Lung microvascular endothelial cell (primary cell): ENCODE data around the gene PROM2. TPM values are rescaled to one million over a fixed set of nuclear protein-coding genes. Genes with fewer than 3 reads are reported as not detected.
A peak's percentile ranks its signal among the peaks of the same experiment; 100 is the strongest.

Source experiments
- DNase-seq, 2 donors: peaks; one replicate each; pipeline versions ENCODE4 v3.0.0 to v3.0.0-alpha.2; 2010; ENCODE audit warnings: low read depth in 2 of 2
- total RNA-seq: library from RNA; depleted of rRNA; stranded (reverse); fragments of >200 nt; gene quantifications from 2 replicates; pipeline ENCODE4 v1.2.1, GENCODE V29; 2014

PROM2 gene
- total RNA-seq, 1 donor from 2014 or later: 0.20 TPM

DNA sequence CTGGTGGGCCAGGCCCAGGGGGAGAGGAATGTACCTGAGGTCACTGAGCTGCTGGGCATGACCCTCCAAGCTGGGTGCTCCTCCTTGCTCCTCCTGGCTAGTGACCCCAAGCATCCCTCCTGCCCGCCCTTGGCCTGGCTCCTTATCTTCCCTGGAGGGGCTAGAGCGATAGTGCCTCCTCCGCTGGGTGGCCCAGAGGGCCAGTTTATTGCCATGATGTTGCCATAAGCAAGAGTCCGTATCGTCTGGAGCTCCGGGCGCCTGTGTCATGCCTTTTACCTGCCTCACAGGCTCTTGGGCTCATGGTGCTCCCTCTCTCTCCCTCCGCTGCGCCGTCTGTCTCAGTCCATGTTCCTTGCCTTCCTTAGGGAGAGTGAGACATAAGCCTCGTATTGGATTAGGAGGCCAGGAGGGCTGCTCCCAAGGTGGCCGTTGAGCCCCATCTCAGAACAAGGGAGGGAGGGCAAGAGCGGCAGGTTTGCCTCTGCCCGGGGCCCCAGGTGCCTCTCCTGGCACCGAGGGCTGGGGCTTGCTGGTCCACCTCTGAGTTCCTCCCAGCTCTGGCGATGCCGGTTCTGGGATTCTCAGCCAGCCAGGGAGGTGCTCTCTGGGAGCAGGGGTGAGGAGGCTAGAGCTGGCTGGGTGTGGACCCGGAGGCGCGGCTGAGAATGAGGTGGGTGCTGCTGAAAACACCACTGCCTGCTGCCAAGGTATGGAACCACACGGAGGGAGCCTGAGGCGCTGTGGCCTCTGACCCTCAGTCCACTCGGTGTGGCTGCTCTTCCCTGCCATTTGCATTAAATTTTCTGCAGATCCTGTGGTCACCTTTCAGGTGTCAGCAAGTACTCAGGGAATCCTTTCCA lies 45.5 kb downstream of the PROM2 start:
- no peak for DNase-seq

DNA sequence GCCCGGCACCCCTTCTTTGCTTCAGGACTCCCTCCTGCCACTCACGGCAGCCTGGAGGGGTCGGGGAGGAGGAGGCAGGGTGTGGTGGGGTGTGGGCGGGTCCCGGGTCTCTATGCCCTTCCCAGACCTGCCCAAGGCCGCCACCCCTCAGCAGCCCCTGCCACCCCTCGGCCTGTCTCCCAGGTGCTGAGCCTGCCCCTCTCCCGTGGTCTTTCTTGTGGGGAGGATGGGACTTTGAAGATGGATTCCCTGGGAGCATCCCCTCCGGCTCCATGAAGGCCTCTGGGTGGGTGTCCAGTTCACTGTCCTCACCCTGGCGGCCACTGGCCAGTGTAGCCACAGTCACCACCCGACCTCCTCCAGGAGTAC lies 46.1 kb downstream of the PROM2 start:
- DNase-seq: no peak

DNA sequence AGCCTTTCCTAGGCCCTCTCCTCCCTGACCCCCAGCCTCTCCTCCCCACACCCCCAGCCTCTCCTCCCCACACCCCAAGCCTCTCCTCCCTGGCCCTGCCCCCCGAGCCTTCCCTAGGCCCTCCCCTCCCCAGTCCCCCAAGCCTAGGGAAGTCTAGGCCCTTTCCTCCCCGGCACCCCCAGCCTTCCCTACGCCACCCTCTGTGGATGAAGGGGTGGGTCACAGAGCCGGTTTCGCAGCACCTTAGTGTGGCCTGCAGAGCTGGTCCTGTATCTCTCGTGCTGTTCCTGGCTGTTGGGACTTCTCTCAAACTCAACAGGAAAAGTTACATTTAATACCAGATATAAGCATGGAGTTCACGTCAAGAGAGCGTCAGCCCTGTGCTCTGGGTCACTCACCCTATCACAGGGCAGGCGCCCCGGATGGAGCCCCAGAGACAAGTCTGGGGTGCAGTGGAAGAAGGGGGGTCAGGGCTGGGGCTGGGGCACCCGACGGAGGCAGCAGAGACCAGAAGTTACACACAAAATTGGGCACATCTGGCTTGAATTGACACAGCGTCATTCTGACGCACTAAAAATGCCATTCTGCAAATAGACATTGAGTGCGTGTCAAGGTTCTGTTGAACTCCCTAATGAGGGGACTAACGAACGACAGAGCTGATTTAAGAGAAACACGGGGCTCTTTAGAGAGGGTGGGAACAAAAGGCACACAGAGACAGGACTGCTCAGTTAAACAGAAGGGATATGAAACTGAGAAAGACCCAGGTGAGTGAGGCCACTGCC lies 46.9 kb downstream of the PROM2 start:
- DNase-seq: no peak

DNA sequence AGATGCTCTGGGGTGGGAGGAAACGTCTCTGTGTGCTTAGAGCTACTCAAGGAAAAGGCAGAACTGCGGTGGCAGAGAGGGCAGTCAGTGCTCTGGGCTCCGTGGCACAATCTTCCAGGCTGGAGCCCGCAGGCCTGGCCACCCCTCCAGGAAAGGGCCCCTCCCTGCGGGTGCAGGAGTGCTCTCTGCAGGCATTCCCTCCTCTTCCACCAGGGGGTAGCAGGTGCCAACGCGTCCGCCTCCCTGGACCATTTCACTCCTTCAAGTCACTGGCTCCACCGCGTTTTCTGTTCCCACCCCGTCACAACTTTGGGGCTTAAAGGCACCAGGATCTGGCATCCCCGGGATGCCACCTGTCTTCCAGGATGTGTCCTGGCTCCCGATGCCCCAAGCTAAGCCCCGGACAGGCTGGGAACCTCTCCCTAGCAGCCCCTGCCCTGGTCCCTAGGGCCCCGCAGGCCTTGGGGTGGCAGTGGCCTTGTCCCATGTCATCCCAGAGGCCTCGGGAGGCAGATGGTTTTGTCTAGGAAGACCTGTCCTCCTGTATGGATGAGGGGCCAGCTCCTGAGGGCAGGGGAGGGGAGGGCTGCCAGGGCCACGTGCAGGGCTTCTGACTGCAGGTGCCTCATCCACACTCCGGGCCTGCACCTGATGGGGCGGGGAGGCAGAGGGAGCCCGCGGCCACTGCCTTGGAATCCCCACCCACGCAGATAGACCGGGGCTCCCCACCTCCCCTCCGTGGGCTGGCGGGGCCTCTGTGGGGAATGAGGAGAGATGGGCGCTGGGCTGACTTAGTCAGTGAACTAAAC lies 49.3 kb downstream of the PROM2 start:
- peak in 1 of 2 donors; percentile 36 for DNase-seq

DNA sequence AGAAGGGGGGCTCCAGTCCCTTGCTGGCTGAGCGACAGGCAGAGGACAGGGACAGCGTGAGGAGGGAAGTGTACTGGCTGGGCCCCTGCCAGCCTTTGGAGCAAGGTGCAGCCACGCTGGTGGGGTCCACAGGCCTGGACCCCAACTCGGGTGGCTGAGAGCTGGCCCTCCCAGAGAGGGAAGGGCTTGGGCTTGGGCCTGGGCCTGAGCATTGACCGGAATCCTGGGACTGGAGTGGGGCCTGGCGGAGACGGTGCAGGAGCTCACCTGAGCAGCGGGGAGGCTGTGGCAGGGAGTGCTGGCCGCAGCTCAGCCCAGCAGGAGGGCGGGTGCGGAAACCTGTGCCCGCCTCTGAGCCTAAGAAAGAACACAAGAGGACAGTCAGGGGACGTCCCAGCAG lies 50.8 kb downstream of the PROM2 start:
- DNase-seq: no peak

DNA sequence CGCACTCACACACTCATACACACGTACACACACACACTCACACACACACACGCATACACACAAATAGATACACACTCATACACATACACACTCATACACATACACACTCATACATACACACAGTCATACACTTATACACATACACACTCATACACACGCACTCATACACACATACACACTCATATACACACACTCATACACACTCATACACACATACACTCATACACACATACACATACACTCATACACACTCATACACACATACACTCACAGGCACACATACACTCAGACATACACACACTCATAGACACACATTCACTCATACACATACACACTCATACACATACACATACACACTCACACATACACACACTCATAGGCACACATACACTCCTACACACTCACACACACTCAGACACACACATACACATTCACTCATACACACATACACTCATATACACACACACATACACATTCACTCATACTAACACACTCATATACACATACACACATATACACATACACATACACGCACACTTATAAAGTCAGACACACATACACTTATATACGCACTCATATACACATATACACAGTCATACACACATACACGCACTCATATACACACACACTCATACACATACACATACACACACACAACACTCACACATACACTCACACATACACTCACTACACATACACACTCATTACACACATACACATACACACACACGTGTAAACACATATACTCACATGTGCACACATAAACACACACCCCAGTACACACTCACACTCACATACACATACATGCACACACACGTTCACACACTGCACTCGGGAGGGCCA lies 51.6 kb downstream of the PROM2 start:
- no peak for DNase-seq

DNA sequence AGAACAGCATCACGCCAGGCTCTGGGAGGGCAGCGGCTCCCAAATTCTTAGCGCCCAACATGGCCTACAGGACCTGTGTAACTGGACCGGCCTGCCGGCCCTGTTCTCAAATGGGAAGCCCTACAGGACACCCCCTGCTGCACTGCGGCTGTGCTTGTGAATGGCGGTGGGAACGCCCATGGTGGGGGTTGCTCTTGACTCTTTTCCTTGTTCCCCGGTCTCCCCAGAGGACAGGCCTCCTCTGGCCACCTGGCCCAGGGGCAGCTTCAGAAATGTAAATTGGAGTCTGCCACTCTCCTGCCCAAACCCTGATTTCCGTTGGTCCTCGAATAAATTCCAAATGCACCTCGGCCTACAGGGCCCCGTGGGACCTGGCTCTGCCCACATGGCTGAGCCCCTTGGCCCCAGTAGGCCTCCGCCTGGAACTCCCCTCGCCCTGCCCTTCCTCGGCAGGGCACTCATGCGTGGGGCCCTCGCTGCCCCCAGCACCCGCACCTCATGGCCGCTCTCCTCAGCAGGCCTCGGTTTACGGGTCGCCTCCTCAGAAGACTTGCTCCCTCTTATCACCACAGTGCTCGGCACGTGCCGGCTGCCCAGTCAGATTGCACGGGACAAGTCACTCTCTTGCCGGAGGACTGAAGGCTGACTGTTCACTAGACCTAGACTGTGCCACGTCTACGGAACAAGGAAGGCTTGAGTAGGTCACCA lies 52.3 kb downstream of the PROM2 start:
- DNase-seq: no peak

DNA sequence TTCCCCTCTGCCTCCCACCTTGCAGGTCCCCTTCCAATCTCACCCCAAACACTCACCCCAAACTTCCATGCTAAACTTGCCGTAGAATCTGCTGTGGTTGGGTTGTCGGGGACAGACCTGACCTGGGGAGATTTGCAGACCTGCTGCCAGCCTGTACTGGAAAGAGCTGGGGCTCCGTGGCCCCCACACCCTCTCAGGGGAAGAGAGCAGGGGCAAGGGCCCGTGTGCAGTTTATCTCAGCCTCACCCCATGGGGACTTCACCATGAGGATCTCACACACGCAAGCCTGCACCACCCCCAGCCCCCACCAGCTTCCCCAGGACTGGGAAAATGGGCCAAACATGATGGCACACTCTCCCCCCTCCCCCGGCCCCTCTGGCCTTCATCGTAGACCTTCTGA lies 53.6 kb downstream of the PROM2 start:
- DNase-seq: no peak

DNA sequence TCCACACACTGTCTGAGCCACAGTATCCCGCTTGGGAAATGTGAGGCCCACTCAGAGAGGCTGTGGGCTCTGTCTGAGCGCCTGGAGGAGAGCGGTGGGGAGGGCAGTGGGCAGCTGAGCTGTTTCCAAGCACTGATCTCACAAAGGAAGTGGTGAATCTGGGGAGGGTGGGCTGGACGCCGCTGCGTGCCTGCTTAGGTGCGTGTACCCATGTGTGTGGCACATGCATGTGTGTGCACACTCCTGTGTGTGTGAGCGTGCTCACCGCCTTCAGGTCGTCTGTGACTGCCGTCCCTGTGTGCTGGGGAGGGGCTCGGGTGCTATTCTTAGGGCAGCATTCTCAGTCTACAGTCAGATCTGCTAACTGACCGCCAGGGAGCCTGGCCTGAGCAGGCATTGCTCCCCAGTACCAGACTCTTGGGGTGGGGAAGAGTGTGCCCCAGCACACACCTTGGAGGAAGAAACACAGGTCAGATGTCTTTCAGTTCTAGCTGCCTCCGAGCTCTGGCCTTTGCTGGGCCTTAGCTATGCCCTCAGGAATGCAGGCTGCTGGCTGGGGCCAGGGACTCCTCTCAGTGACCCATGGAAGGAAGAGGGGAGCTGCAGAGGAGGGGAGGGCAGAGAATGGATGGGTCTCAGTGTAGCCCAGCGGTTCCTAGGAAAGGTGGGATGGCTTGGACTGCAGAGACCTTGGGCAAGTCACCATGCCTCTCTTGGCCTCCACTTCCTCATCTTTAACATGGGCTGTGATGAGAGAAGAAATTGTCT lies 54.3 kb downstream of the PROM2 start:
- DNase-seq: no peak

DNA sequence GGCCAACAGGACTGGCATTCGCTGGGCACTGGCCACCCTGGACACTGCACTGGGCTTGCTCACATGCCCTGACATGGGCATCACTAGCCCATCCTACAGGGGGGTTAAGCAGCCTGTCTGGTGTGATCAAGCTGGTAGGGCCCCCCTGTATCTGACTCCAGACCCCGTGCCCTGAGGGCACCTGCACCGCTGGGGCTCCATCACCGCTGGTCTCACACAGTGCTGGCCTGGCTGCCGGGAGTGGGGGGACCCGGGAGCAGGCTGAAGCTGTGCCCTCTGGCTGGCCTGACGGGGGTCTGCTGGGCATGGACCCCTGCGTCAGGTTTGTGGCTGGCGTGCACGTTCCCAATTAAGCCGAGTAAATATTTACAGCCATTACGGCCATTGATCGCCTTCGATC lies 55.2 kb downstream of the PROM2 start:
- DNase-seq: no peak

DNA sequence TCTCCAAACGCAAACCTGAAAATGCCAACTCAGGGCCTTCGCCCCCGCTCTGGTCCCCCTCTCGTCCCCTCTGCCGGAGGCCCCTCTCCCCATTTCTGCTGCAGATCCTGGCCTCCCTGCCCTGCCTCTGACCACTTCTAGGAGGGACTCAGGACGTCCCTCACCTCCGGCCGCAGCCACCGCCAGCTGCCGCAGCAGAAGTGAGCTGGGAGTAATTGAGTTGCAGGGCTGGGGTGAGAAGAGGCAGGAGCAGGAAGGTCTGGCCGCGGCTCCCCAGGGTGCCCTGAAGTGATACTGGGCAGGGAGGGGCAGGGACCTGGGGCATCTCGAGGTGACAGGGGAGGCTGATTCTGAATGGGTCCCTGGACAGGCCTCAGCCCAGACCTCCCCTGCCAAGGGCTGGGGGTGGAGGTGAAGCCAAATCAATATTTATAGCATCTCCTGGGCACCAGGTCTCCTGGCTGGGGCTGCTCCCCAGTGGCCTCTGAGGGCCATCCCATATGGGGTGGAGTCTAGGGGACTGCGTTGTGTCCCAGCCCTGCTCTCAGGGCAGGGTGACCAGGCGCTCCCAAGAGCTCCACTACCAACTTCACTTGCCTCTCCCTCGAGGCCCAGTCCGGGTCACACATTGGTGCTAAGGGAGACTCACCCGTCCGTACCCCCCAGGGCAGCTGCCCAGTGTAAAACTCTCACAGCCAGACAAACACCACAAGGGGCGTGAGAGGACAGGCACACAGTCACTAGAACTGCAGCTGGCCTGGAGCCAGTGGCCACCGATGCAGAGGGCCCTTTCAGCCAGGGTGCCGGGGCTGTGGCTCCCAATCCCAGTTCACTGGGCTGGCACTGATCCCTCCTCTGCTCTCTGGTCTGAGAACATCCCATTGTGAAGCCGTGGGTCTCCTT lies 55.9 kb downstream of the PROM2 start:
- DNase-seq: no peak

DNA sequence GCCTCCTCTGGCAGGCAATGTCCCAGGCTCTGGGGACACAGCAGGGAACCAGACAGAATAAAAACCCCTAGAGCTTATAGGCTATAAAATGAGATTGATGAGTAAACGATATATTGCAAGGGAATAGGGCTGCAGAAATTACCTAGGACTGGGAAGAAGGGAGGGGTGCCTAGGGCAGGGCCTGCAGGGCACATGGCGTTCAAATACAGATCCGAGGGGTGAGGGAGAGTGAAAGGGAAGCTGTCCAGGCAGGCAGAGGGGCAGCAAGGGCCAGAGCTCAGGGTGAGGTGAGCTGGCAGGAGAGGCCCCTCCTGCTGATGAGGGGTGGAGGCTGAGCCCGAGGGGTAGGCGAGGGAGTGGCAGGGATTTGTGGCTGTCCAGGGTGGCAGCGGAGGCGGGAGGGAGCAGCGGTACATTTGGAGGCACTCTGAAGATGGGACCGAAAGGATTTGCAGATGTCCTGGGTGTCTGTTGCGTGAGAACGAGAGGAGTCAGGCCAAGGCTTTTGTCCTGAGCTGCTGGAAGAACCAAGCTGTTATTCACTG lies 56.6 kb downstream of the PROM2 start:
- DNase-seq: no peak

DNA sequence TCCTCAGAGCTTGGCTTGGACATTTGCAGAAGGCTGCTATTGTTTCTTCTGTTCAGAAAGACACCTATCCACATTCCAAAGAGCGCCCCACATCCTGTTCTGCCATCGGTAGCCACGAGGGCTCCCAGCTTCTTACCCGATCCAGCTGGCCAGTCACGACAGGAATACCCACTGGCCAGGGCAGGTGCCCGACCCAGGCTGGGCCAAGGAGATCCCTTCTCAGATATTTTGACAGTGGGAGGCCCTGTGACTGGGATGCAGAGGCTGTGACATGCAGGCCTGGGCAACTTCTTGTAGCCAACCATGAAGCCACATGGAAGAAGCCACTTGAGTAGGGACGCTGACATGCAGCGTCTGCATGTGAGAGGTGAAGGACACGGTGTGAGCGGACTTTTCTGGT lies 57.4 kb downstream of the PROM2 start:
- no peak for DNase-seq

DNA sequence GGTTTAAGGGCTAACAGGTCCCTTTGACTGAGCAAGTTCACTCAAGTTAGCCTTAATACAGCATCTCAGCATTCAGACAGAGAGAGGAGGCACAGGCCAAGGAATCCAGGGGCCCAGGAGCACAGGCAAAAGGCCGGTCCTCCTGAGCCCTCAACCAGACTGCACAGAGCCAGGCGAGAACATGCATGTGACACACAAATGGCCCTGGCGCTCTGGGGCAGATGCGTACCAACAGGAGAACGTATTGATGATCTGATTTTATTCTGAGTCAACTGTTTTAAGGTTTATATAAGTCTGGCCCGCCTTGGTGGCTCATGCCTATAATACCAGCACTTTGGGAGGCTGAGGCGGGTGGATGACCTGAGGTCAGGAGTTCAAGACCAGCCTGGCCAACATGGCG lies 57.8 kb downstream of the PROM2 start:
- DNase-seq: no peak

DNA sequence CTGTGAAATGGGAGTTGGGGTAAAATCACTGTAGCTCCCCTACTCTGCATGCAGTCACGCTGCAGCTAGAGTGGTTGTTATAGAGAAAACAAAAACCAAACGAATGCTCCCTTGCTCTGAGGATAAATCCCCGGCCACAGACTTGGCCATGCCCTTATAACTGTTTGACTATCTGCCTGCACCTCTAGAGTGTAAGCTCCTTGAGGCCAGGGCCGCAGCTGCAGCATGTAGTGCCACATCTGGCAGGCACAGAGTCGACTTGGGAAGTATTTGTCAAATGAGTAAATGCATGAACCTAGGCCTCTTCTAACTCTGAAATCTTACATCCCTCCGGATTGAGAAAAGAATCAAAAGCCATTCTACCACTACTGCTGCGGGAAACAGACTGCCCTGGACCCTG lies 58.8 kb downstream of the PROM2 start:
- DNase-seq: no peak

DNA sequence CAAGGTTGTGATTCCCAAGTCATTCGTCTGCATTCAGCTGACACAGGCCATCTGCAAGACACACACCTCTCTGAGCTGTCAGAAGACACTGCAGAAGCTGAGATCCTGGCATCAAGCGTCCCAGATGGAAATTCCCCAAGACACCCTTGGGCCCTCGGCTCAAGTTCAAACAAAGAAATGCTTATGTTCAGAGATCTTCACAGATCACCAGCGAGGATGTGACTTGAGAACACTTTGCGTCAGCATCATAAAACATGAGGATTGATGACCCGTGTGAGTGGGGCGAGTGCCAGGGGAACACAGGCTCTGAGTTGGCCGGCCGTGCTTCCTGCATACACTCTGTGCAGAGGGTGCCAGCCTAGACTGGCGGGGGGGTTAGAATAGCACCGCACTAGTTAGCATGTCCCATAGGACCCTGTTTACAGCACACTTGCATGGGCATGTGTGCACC lies 59.7 kb downstream of the PROM2 start:
- DNase-seq: peak in 1 of 2 donors; percentile 28

DNA sequence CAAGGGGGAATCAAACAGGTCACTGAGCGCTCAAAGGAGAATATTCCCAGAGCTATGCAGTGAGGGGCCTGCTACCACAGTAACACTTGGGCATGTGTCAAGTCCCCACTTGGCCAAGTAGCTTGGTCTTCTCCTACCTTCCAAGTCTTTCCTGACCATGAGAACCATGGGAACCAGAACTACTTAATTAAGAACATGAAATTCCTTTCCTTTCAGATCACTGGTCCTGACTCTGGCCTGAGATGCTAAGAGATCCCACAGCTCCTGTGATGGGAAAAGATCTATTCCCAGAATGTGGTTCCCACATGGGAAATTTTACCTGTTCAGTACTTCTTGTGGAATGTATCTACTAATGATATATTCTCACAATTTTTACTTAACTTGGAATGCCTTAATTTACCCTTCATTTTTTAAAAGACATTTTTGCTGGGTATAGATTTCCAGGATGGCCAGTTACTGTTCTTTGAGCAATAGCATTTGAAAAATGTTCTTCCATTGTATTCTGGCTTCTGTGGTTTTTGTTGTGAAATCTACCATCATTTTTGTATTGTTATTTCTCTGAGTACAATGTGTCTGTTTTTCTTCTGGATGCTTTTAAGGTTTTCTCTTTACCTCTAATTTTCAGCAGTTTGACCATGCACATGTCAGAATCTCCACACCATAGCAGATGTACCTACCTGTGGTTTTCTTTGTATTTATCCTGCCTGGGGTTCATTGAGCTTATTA lies 60.8 kb downstream of the PROM2 start:
- DNase-seq: no peak

DNA sequence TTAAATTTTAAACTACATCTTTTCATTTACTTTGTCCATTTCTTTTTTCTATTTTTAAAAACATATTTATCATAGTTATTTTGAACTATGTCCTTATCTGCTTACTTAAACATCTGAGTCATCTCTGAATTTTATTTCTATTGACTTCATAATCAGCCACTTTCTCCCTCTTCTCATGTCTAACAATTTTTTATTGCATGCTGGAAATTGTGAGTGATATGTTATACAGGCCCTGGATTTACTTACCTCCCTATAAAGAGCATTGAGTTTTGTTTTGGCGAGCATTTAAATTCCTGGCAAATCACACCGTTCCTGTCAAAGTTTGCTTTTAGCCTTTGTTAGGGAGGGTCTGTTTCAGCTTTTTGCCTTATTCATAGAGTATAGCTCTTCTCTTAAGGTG lies 62.2 kb downstream of the PROM2 start:
- no peak for DNase-seq
